ENCODE data around the gene MYO10.

GRCh38 chr5:16870878-16871277 is 65.2 kb downstream of the MYO10 start:
- no peak for TF ChIP-seq CTCF (IDR thresholded peaks at IDR 0.05)
- TF ChIP-seq POLR2A (IDR thresholded peaks at IDR 0.05) = no peak
